Neural crest cell (in vitro differentiated cells): Measurements from ENCODE around the gene MYO1C. TPM values are rescaled to one million over a fixed set of nuclear protein-coding genes. Genes with fewer than 3 reads are reported as not detected.
"Not testable (repeated sequence)": the region's sequence is repeated elsewhere in the genome, so short reads cannot be mapped to it uniquely, and the experiment has no call there.

Source experiments
- DNase-seq: peaks from one replicate; pipeline ENCODE4 v3.0.0; 2021; ENCODE audit warnings: low read depth, mixed read lengths, low spot score
- H3K27ac Mint-ChIP-seq: one replicate; pipeline ENCODE4 v1.8.0; 2021; ENCODE audit warnings: mild to moderate bottlenecking, mixed read lengths; ENCODE audit not compliant: unreplicated experiment
- H3K27me3 Mint-ChIP-seq: 2 replicates; pipeline ENCODE4 v1.8.0; 2021; ENCODE audit warnings: low read depth, mild to moderate bottlenecking, mixed read lengths
- H3K36me3 Mint-ChIP-seq: 2 replicates; pipeline ENCODE4 v1.8.0; 2021; ENCODE audit warnings: low read depth, mild to moderate bottlenecking, mixed read lengths
- H3K4me1 Mint-ChIP-seq: 2 replicates; pipeline ENCODE4 v1.8.0; 2021; ENCODE audit warnings: mixed read lengths
- H3K4me3 Mint-ChIP-seq: one replicate; pipeline ENCODE4 v1.8.0; 2021; ENCODE audit warnings: mild to moderate bottlenecking, mixed read lengths
- H3K9me3 Mint-ChIP-seq: 2 replicates; pipeline ENCODE4 v1.8.0; 2021; ENCODE audit warnings: mixed read lengths
- total RNA-seq: library from RNA; stranded (reverse); gene quantifications from 2 replicates; pipeline ENCODE4 v1.2.1, GENCODE V29; 2021
- TF ChIP-seq, protein P1 (sequence below): fragments of 200-600 bp; sonication (generic); conservative IDR thresholded peaks from 2 replicates; pipeline ENCODE4 v1.5.0; 2021; ENCODE audit warnings: antibody characterized with exemption, mild to moderate bottlenecking

MYO1C gene
- total RNA-seq, 1 donor from 2014 or later = 53.2 TPM

DNA sequence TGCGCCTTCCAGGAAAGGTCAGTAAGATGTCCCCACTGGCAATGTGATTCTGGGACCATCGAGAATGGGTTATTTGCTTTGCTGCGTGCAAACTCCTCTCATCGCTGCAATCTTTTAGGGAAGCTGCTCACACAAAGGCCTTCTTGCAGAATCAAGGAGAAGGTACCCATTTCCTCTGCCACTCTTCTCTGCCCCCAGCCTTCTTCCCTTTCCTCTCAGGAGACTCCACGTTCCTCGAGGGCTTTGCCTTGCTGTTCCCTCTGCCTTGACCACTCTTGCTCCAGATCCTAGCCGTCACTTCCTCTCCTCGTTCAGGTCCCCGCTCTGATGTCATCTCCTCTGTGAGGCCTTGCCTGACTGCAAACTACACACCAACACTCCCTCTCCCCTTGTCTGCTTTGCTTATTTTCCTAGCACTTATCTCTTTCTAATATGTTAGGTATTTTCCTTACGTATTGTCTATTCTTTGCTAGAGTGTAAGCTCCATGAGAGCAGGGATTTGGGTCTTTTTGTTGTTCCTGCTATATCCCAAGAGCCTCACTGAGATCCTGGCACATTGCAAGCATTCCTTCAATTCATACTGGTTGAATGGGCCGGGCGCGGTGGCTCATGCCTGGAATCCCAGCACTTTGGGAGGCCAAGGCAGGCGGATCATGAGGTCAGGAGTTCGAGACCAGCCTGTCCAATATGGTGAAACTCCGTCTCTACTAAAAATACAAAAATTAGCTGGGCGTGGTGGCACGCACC is 31.1 kb downstream of the MYO1C start:
- H3K27ac Mint-ChIP-seq = no peak overlapping the region
- peak overlapping the region; percentile 64 for H3K4me3 Mint-ChIP-seq
- no peaks in the 10 kb centered on the region for H3K36me3 Mint-ChIP-seq

DNA sequence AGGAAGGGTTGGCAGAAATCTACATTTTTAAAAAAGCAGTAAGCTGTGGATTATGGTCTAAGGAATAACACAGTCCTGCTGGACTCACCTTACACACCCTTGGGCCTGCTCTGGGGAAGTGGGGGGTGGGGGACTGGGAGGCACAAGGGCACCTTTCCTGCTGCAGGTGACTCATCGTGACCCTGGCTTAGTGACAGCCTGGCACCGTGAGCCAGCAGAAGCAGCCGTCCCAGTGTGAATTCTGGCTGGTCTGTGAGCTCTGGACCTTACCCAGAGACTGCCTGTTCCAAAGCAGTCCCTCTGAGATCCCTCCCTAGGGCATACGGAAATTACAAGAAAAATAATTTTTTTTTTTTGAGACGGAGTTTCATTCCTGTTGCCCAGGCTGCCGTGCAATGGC is 32.3 kb downstream of the MYO1C start:
- TF ChIP-seq, protein P1, sequence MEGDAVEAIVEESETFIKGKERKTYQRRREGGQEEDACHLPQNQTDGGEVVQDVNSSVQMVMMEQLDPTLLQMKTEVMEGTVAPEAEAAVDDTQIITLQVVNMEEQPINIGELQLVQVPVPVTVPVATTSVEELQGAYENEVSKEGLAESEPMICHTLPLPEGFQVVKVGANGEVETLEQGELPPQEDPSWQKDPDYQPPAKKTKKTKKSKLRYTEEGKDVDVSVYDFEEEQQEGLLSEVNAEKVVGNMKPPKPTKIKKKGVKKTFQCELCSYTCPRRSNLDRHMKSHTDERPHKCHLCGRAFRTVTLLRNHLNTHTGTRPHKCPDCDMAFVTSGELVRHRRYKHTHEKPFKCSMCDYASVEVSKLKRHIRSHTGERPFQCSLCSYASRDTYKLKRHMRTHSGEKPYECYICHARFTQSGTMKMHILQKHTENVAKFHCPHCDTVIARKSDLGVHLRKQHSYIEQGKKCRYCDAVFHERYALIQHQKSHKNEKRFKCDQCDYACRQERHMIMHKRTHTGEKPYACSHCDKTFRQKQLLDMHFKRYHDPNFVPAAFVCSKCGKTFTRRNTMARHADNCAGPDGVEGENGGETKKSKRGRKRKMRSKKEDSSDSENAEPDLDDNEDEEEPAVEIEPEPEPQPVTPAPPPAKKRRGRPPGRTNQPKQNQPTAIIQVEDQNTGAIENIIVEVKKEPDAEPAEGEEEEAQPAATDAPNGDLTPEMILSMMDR = no peak
- no peak overlapping the region for H3K27ac Mint-ChIP-seq
- DNase-seq = no peak
- no peaks in the 10 kb centered on the region for H3K27me3 Mint-ChIP-seq
- peaks cover 12% of the 10 kb centered on the region for H3K4me1 Mint-ChIP-seq
- no peaks in the 10 kb centered on the region for H3K9me3 Mint-ChIP-seq
- H3K4me3 Mint-ChIP-seq = no peak overlapping the region
- no peaks in the 10 kb centered on the region for H3K36me3 Mint-ChIP-seq

More for the DNA sequence above, 31.1 kb downstream of the MYO1C start:
- TF ChIP-seq, protein P1 = no peak
- Mint-ChIP-seq H3K4me1 (peaks cover 11% of the 10 kb centered on the region), H3K9me3 (no peaks in the 10 kb centered on the region), H3K27me3 (no peaks in the 10 kb centered on the region)
- DNase-seq = no peak

DNA sequence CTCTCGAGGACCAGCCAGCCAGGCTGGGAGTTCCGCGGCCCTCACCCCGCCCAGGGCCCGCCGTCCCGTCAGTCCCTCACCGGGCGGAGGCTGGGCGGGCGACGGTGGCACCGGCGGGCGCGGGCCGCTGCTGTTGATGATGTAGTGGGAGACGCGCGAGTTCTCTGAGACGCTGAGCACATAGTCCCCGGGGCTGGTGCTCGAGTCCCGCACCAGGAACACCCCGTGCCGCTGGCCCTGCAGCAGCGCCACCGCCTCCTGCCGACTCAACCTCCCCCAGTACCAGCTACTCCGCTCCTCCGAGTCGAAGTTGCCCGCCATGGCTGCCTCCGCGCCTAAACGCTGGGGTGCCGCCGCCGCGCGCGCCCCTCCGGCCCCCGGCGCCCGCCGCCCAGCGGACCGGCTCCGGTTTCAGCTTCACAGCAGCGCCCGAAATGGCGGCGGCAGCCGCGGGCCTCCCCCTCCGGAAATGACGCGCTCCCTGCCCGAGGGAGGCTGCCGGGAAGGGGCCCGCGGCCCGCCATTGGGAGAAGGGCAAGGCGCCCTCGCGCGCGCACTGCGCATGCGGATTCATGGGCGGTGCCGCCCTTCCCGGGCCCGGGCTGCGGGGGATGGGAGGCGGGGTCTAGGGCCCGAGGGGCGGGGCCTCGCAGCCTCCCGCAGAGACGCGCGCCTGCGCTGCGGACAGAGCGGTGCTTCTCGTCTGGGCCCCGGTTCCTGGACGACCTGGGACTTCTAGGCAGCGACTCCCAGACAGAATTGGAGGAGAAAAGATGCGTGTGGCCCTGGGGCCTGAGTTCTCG is 36.5 kb downstream of the MYO1C start, which contains the start of gene CRK:
Gene CRK, minus strand, starts transcription at position 436 of the 803 bp plus-strand sequence. Its CDS starts 115 bp downstream, at position 321.
- peak; percentile 99 for DNase-seq
- Mint-ChIP-seq H3K4me1 (peaks cover 38% of the 10 kb centered on the region), H3K27ac (peak within 1 kb of the TSS; percentile 96), H3K27me3 (no peaks in the 10 kb centered on the region), H3K9me3 (no peaks in the 10 kb centered on the region), H3K36me3 (no peaks in the 10 kb centered on the region), H3K4me3 (peak within 1 kb of the TSS; percentile 99)
- TF ChIP-seq, protein P1 = no peak

DNA sequence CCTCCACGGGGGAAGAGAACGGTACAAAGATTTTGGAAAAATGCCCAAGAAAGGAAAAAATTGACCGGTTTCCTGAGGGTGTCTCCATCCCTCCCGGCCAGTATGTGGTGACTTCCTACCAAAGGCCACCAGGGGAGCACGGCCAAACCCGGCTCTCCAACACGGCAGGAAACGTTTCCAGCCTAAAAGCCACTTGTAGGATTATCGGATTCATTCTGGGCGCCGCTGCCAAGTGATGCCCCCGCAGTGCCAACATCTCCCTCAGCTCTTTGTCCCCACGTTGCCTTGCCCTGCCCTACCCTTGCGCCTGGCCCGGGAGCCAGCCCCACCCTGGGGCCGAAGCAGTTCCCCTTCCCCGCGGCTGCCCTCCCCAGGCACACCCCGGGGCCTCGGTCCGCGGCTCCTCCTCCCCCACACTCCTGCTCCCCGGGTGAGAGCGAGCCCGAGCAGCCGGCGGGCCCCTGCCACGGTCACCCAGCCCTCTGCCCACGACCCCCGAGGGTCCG is 37.1 kb downstream of the MYO1C start:
- Mint-ChIP-seq H3K4me3 (peak overlapping the region; percentile 99), H3K27ac (peak overlapping the region; percentile 96), H3K36me3 (no peaks in the 10 kb centered on the region), H3K27me3 (no peaks in the 10 kb centered on the region), H3K9me3 (no peaks in the 10 kb centered on the region), H3K4me1 (peaks cover 38% of the 10 kb centered on the region)
- DNase-seq = peak; percentile 49
- TF ChIP-seq, protein P1 = peak; percentile 68

DNA sequence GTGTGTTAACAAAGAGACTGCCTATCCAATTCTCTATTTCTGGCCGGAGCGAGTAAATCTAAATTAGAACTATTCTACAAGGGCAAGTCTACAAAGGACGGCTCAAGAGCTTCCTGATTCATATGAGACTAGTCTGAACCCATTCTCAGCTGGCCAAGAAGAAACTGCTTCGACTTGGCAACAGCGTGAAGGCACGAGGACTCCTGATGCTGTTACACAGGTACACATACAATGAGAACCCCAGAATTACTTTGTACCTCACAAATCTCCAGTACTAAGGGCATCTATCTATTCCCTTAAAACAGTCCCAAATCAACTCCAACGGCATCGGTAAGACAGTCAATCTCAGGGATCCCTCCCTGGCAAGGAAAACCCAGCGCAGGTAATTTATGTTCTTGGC is 37.9 kb downstream of the MYO1C start:
- TF ChIP-seq, protein P1 = no peak
- Mint-ChIP-seq H3K4me1 (peaks cover 35% of the 10 kb centered on the region), H3K27ac (peak overlapping the region; percentile 55), H3K4me3 (peak overlapping the region; percentile 99), H3K9me3 (no peaks in the 10 kb centered on the region), H3K27me3 (no peaks in the 10 kb centered on the region), H3K36me3 (peaks cover 1% of the 10 kb centered on the region)
- DNase-seq = no peak

DNA sequence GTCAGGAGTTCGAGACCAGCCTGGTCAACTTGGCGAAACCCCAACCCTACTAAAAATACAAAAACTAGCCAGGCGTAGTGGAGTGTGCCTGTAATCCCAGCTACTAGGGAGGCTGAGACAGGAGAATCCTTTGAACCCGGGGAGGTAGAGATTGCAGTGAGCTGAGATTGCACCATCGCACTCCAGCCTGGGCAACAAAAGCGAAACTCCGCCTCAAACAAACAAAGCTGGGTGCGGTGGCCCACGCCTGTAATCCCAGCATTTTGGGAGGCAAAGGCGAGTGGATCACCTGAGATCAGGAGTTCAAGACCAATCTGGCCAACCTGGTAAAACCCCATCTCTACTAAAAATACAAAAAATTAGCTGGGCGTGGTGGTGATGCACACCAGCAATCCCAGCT is 38.8 kb downstream of the MYO1C start:
- H3K4me1 Mint-ChIP-seq = peaks cover 43% of the 10 kb centered on the region
- not testable (repeated sequence) for H3K36me3 Mint-ChIP-seq, H3K27me3 Mint-ChIP-seq, H3K9me3 Mint-ChIP-seq, DNase-seq, H3K27ac Mint-ChIP-seq
- H3K4me3 Mint-ChIP-seq = peak overlapping the region; percentile 72
